Measurements from ENCODE around the gene PIK3CB. TPM values are rescaled to one million over a fixed set of nuclear protein-coding genes. Genes with fewer than 3 reads are reported as not detected.

The PIK3CB gene
- 10 to 100 TPM in 2 of 3 donors, 1 to 10 TPM in 1; 8.2 to 16.5 (median 14.9) TPM for polyA plus RNA-seq

- H3K27ac ChIP-seq (ENCODE audit: low read depth, low read length) = peak within 1 kb of the TSS; percentile 48
- WGBS, 3 donors = 0 to 1% (median 1%) methylated on average over 45 to 88 of the region's 88 CpGs
Observed at GRCh38 chr3:138834596-138835396, at the start of gene PIK3CB. Gene PIK3CB, minus strand, starts transcription at chr3:138834928. Its CDS starts 75,585 bp downstream, at chr3:138759343.

- WGBS, 3 donors = 43 to 81% (median 76%) methylated on average over 2 of the region's 2 CpGs
- no peak overlapping the region for H3K27ac ChIP-seq (ENCODE audit: low read depth, low read length)
Observed at GRCh38 chr3:138881233-138881632, 46.5 kb upstream of the PIK3CB start.

GRCh38 chr3:138879541-138880380 lies 45.0 kb upstream of the PIK3CB start:
- no peak overlapping the region for H3K27ac ChIP-seq (ENCODE audit: low read depth, low read length)
- WGBS, 3 donors = 64 to 76% (median 74%) methylated on average over 14 of the region's 14 CpGs

- WGBS, 3 donors = 94 to 100% (median 97%) methylated on average over 2 of the region's 2 CpGs
- H3K27ac ChIP-seq (ENCODE audit: low read depth, low read length) = no peak overlapping the region
Observed at GRCh38 chr3:138877226-138877625, 42.5 kb upstream of the PIK3CB start.

GRCh38 chr3:138875754-138876664 lies 41.3 kb upstream of the PIK3CB start:
- 64 to 89% (median 64%) methylated on average over 12 of the region's 12 CpGs for WGBS, 3 donors
- H3K27ac ChIP-seq (ENCODE audit: low read depth, low read length) = no peak overlapping the region

GRCh38 chr3:138875096-138875753 lies 40.5 kb upstream of the PIK3CB start:
- 96 to 99% (median 97%) methylated on average over 6 of the region's 6 CpGs for WGBS, 3 donors
- no peak overlapping the region for H3K27ac ChIP-seq (ENCODE audit: low read depth, low read length)

- no peak overlapping the region for H3K27ac ChIP-seq (ENCODE audit: low read depth, low read length)
- WGBS, 3 donors = 69 to 77% (median 74%) methylated on average over 10 of the region's 10 CpGs
Observed at GRCh38 chr3:138873471-138874278, 38.9 kb upstream of the PIK3CB start.

- 89 to 97% (median 91%) methylated on average over 4 of the region's 4 CpGs for WGBS, 3 donors
Observed at GRCh38 chr3:138872632-138873031, 37.9 kb upstream of the PIK3CB start.

GRCh38 chr3:138867996-138868395 lies 33.3 kb upstream of the PIK3CB start:
- 15 to 27% (median 24%) methylated on average over 1 of the region's 1 CpG for WGBS, 3 donors
- no peak overlapping the region for H3K27ac ChIP-seq (ENCODE audit: low read depth, low read length)

More at GRCh38 chr3:138872632-138873031, 37.9 kb upstream of the PIK3CB start:
- H3K27ac ChIP-seq (ENCODE audit: low read depth, low read length) = no peak overlapping the region

GRCh38 chr3:138863776-138864113 lies 29.0 kb upstream of the PIK3CB start:
- WGBS, 3 donors = 94 to 98% (median 96%) methylated on average over 4 of the region's 4 CpGs
- H3K27ac ChIP-seq (ENCODE audit: low read depth, low read length) = no peak overlapping the region

GRCh38 chr3:138862924-138863775 lies 28.4 kb upstream of the PIK3CB start:
- no peak overlapping the region for H3K27ac ChIP-seq (ENCODE audit: low read depth, low read length)
- 18 to 46% (median 41%) methylated on average over 11 of the region's 11 CpGs for WGBS, 3 donors

GRCh38 chr3:138862531-138862923 lies 27.8 kb upstream of the PIK3CB start:
- 26 to 40% (median 38%) methylated on average over 4 of the region's 4 CpGs for WGBS, 3 donors
- H3K27ac ChIP-seq (ENCODE audit: low read depth, low read length) = no peak overlapping the region

GRCh38 chr3:138861798-138862197 lies 27.1 kb upstream of the PIK3CB start:
- H3K27ac ChIP-seq (ENCODE audit: low read depth, low read length) = no peak overlapping the region
- WGBS, 3 donors = 83 to 92% (median 88%) methylated on average over 5 of the region's 5 CpGs

GRCh38 chr3:138856799-138857198 lies 22.1 kb upstream of the PIK3CB start:
- H3K27ac ChIP-seq (ENCODE audit: low read depth, low read length) = no peak overlapping the region
- WGBS, 3 donors = 85 to 93% (median 86%) methylated on average over 3 of the region's 3 CpGs

GRCh38 chr3:138854940-138855339 lies 20.2 kb upstream of the PIK3CB start:
- WGBS, 3 donors = 92 to 96% (median 93%) methylated on average over 7 of the region's 7 CpGs
- no peak overlapping the region for H3K27ac ChIP-seq (ENCODE audit: low read depth, low read length)

GRCh38 chr3:138854204-138854603 lies 19.5 kb upstream of the PIK3CB start:
- 60 to 75% (median 69%) methylated on average over 3 of the region's 3 CpGs for WGBS, 3 donors
- H3K27ac ChIP-seq (ENCODE audit: low read depth, low read length) = no peak overlapping the region
